Fibroblast of the aortic adventitia (primary cell): ENCODE results near the gene SUSD5. TPM values are rescaled to one million over a fixed set of nuclear protein-coding genes. Genes with fewer than 3 reads are reported as not detected.

Source experiments
- DNase-seq: peaks from one replicate; pipeline ENCODE4 v3.0.0-alpha.2; 2010; ENCODE audit warnings: low read depth
- H3K4me3 ChIP-seq: 2 replicates; pipeline ENCODE4 v1.5.1; 2011; ENCODE audit warnings: low read depth, mild to moderate bottlenecking, control low read depth, low read length, moderate library complexity
- CTCF ChIP-seq: IDR thresholded peaks from 2 replicates; pipeline ENCODE4 v1.5.1; 2011; ENCODE audit warnings: mild to moderate bottlenecking, low read length, control low read depth, inconsistent platforms; ENCODE audit not compliant: insufficient read depth
- total RNA-seq: library from RNA; depleted of rRNA; stranded (reverse); fragments of >200 nt; gene quantifications from 2 replicates; pipeline ENCODE4 v1.2.3, GENCODE V29; 2012; ENCODE audit warnings: low replicate concordance

SUSD5 gene
- total RNA-seq, 1 donor, result 2.9 TPM

GRCh38 chr3:33125840-33126239, 92.8 kb downstream of the SUSD5 start:
- DNase-seq, result no peak
- no peak for TF ChIP-seq CTCF
- no peak overlapping the region for H3K4me3 ChIP-seq

GRCh38 chr3:33124638-33125037, 94.0 kb downstream of the SUSD5 start:
- no peak for TF ChIP-seq CTCF
- H3K4me3 ChIP-seq, result no peak overlapping the region

GRCh38 chr3:33122991-33123390, 95.6 kb downstream of the SUSD5 start:
- H3K4me3 ChIP-seq, result no peak overlapping the region
- no peak for TF ChIP-seq CTCF
- no peak for DNase-seq

More at GRCh38 chr3:33124638-33125037, 94.0 kb downstream of the SUSD5 start:
- DNase-seq, result no peak

GRCh38 chr3:33119891-33120290, 98.7 kb downstream of the SUSD5 start:
- no peak for DNase-seq
- no peak overlapping the region for H3K4me3 ChIP-seq
- no peak for TF ChIP-seq CTCF

GRCh38 chr3:33117461-33117860, 101.1 kb downstream of the SUSD5 start:
- TF ChIP-seq CTCF, result no peak
- no peak overlapping the region for H3K4me3 ChIP-seq
- DNase-seq, result no peak

GRCh38 chr3:33115024-33115768, 103.4 kb downstream of the SUSD5 start:
- peak; percentile 96 for DNase-seq
- H3K4me3 ChIP-seq, result peak overlapping the region; percentile 82
- TF ChIP-seq CTCF, result no peak

- no peak for TF ChIP-seq CTCF
- peak overlapping the region; percentile 82 for H3K4me3 ChIP-seq
- no peak for DNase-seq
These were observed 104.0 kb downstream of the SUSD5 start for GRCh38 chr3:33114622-33115023.
